HG03520 (cell line): ENCODE results near the gene CDC42EP1.
"Not testable (repeated sequence)": the region's sequence is repeated elsewhere in the genome, so short reads cannot be mapped to it uniquely, and the experiment has no call there.

Experiments used
- ATAC-seq: cut with Tn5 transposase; IDR thresholded peaks from one replicate; pipeline ENCODE4 v1.9.1; 2021; ENCODE audit warnings: mild to moderate bottlenecking, moderate library complexity; ENCODE audit not compliant: unreplicated experiment

CDC42EP1 gene

GRCh38 chr22:37575490-37576003 lies 15.3 kb downstream of the CDC42EP1 start:
- ATAC-seq: no peak

GRCh38 chr22:37578002-37578401 lies 17.7 kb downstream of the CDC42EP1 start:
- ATAC-seq: no peak

- ATAC-seq: no peak
Observed at GRCh38 chr22:37581504-37581903, 21.2 kb downstream of the CDC42EP1 start.

- ATAC-seq: no peak
Observed at GRCh38 chr22:37582526-37582925, 22.2 kb downstream of the CDC42EP1 start.

GRCh38 chr22:37588546-37589215 lies 28.4 kb downstream of the CDC42EP1 start:
- ATAC-seq: no peak

GRCh38 chr22:37589636-37590035 lies 29.4 kb downstream of the CDC42EP1 start:
- ATAC-seq: no peak

GRCh38 chr22:37591081-37591480 lies 30.8 kb downstream of the CDC42EP1 start:
- not testable (repeated sequence) for ATAC-seq

GRCh38 chr22:37591823-37592404 lies 31.6 kb downstream of the CDC42EP1 start:
- ATAC-seq: no peak

- no peak for ATAC-seq
Observed at GRCh38 chr22:37594237-37594636, 34.0 kb downstream of the CDC42EP1 start.

- no peak for ATAC-seq
Observed at GRCh38 chr22:37599153-37599552, 38.9 kb downstream of the CDC42EP1 start.

- ATAC-seq: no peak
Observed at GRCh38 chr22:37601203-37601539, 40.9 kb downstream of the CDC42EP1 start.

- ATAC-seq: no peak
Observed at GRCh38 chr22:37601540-37602442, 41.5 kb downstream of the CDC42EP1 start.

- ATAC-seq: not testable (repeated sequence)
Observed at GRCh38 chr22:37602546-37603277, 42.4 kb downstream of the CDC42EP1 start.

- no peak for ATAC-seq
Observed at GRCh38 chr22:37604074-37604473, 43.8 kb downstream of the CDC42EP1 start.

- ATAC-seq: no peak
Observed at GRCh38 chr22:37604875-37605274, 44.6 kb downstream of the CDC42EP1 start.

GRCh38 chr22:37607010-37607934 lies 47.0 kb downstream of the CDC42EP1 start:
- ATAC-seq: no peak

- ATAC-seq: no peak
Observed at GRCh38 chr22:37607935-37608476, 47.7 kb downstream of the CDC42EP1 start.

- peak; percentile 76 for ATAC-seq
Observed at GRCh38 chr22:37608477-37609239, 48.4 kb downstream of the CDC42EP1 start, which contains the start of gene GGA1. Gene GGA1 (plus strand): TSS chr22:37608834. CDS start chr22:37608861, 27 bp downstream.
